ENCODE results near the gene TRIM50. TPM values are rescaled to one million over a fixed set of nuclear protein-coding genes. Genes with fewer than 3 reads are reported as not detected.
A peak's percentile ranks its signal among the peaks of the same experiment; 100 is the strongest.
"Not testable (repeated sequence)": the region's sequence is repeated elsewhere in the genome, so short reads cannot be mapped to it uniquely, and the experiment has no call there.

The TRIM50 gene
- total RNA-seq, 1 donor from 2014 or later = 4.6 TPM

GRCh38 chr7:73308074-73308664, 19.7 kb downstream of the TRIM50 start:
- Mint-ChIP-seq H3K27me3 (no peaks in the 10 kb centered on the region), H3K9me3 (no peaks in the 10 kb centered on the region), H3K4me3 (peak overlapping the region; percentile 96), H3K4me1 (ENCODE audit: unreplicated experiment) (peaks cover 13% of the 10 kb centered on the region), H3K27ac (peak overlapping the region; percentile 79), H3K36me3 (peaks cover 4% of the 10 kb centered on the region)
- DNase-seq (ENCODE audit: extremely low spot score, unreplicated experiment) = no peak
- TF ChIP-seq CTCF (conservative IDR thresholded peaks at IDR 0.05) = no peak

- Mint-ChIP-seq H3K4me1 (ENCODE audit: unreplicated experiment) (peaks cover 13% of the 10 kb centered on the region), H3K4me3 (peak overlapping the region; percentile 96), H3K36me3 (peaks cover 4% of the 10 kb centered on the region), H3K27ac (no peak overlapping the region), H3K9me3 (no peaks in the 10 kb centered on the region), H3K27me3 (no peaks in the 10 kb centered on the region)
- TF ChIP-seq CTCF (conservative IDR thresholded peaks at IDR 0.05) = no peak
- no peak for DNase-seq (ENCODE audit: extremely low spot score, unreplicated experiment)
Measured at GRCh38 chr7:73307436-73307835, 20.4 kb downstream of the TRIM50 start.

- not testable (repeated sequence) for H3K9me3 Mint-ChIP-seq; H3K36me3 Mint-ChIP-seq; H3K4me3 Mint-ChIP-seq; H3K27me3 Mint-ChIP-seq; H3K27ac Mint-ChIP-seq; DNase-seq (ENCODE audit: extremely low spot score, unreplicated experiment)
- peaks cover 13% of the 10 kb centered on the region for H3K4me1 Mint-ChIP-seq (ENCODE audit: unreplicated experiment)
Measured at GRCh38 chr7:73304612-73305387, 23.1 kb downstream of the TRIM50 start.

- peaks cover 13% of the 10 kb centered on the region for H3K4me1 Mint-ChIP-seq (ENCODE audit: unreplicated experiment)
- H3K4me3 Mint-ChIP-seq = no peak overlapping the region
- no peak for DNase-seq (ENCODE audit: extremely low spot score, unreplicated experiment)
- H3K27ac Mint-ChIP-seq = no peak overlapping the region
- no peak for TF ChIP-seq CTCF (conservative IDR thresholded peaks at IDR 0.05)
- no peaks in the 10 kb centered on the region for H3K9me3 Mint-ChIP-seq
- H3K36me3 Mint-ChIP-seq = peaks cover 4% of the 10 kb centered on the region
- no peaks in the 10 kb centered on the region for H3K27me3 Mint-ChIP-seq
Measured at GRCh38 chr7:73304071-73304470, 23.8 kb downstream of the TRIM50 start.

- Mint-ChIP-seq H3K4me3 (no peak overlapping the region), H3K9me3 (no peaks in the 10 kb centered on the region), H3K27me3 (no peaks in the 10 kb centered on the region), H3K27ac (no peak overlapping the region), H3K4me1 (ENCODE audit: unreplicated experiment) (peaks cover 13% of the 10 kb centered on the region), H3K36me3 (peaks cover 4% of the 10 kb centered on the region)
- DNase-seq (ENCODE audit: extremely low spot score, unreplicated experiment) = no peak
- no peak for TF ChIP-seq CTCF (conservative IDR thresholded peaks at IDR 0.05)
Measured at GRCh38 chr7:73303546-73303945, 24.3 kb downstream of the TRIM50 start.

GRCh38 chr7:73302846-73303245, 25.0 kb downstream of the TRIM50 start:
- not testable (repeated sequence) for H3K9me3 Mint-ChIP-seq, H3K27ac Mint-ChIP-seq

More at GRCh38 chr7:73302846-73303245, 25.0 kb downstream of the TRIM50 start:
- H3K27me3 Mint-ChIP-seq; H3K4me1 Mint-ChIP-seq (ENCODE audit: unreplicated experiment); H3K4me3 Mint-ChIP-seq; H3K36me3 Mint-ChIP-seq; DNase-seq (ENCODE audit: extremely low spot score, unreplicated experiment): not testable (repeated sequence)

Data from type B pancreatic cell (in vitro differentiated cells).